Stimulated activated CD4-positive, alpha-beta T cell treated with anti-CD3 and anti-CD28 coated beads, Interleukin-2, amount 100 ng/mL, for 48 hours (primary cell): ENCODE measurements around the gene MVB12B.
A peak's percentile ranks its signal among the peaks of the same experiment; 100 is the strongest.
"Not testable (repeated sequence)": the region's sequence is repeated elsewhere in the genome, so short reads cannot be mapped to it uniquely, and the experiment has no call there.

Experiments used
- DNase-seq, 2 donors: peaks; one replicate each; pipeline ENCODE4 v3.0.0-alpha.2; 2020

MVB12B gene

DNA sequence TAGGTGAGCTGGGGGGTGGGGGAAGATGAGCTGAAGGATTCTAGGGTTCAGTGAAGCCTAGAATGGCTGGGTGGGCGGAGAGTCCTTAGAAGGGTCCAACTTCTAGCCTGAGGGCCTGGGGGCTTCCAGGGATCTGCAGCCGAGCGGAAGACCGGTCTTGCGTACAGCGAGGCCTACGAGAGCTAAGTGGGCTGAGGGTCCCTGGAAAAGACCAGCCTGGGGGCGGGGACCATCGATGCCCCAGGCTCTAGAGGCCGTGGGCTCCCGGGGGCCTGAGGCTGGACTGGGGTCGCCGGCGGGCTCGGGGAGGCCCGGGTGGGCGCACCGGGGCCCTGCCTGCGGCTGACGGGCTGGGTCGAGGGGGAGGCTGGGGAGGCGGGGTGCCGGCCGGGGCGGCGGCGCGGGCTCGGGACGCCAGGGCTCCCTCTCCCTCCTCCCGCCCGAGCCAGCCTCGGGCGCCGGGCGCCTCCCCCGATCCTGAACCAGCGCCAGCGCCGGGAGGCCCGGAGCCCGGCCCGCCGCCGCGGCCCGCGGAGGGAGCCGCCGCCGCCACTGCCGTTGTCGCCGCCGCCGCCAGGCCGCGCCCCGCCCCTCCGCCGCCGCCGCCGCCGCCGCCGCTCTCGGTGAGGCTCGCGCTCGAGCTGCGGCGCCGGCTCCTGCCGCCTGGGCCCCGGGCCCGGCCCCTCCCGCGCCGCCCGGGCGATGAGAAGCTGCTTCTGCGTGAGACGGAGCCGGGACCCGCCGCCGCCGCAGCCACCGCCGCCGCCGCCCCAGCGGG lies at the start of gene MVB12B:
Gene MVB12B, plus strand, starts transcription at position 602 of the 778 bp plus-strand sequence. Its CDS starts 101 bp downstream, at position 703.
- DNase-seq, result peak; percentile 32 to 42

DNA sequence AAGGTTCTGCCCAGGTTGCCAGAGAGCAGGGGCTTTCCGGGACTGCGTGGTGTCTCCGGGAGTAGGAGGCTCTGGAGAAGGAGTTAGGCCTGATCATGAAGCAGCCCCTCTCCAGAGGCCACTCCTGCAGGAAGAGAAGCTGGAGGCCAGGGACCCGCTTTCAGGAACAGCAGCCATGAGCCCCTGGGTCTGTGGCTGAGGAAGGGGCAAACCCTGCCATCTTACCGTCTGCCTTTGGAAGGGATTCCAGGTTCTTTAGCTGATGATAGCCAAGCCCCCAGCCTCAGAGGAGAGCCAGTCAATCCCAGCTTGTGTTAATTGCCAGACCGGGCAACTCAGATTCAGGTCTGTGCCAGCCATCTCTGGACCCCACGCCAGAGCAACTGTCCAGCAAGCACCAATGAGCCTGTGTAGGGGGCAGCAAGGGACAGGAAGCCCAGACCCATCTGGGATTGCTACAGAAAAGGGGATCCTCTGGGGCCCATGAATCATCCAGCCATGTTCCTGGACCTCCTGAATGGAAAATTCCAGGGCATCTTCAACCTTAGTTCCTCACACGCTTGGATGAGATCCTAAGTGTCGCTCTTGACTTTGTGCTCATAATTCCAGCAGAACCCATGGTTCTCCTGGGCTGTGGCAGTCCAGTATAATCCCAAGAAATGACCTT lies 42.7 kb upstream of the MVB12B start:
- no peak for DNase-seq

DNA sequence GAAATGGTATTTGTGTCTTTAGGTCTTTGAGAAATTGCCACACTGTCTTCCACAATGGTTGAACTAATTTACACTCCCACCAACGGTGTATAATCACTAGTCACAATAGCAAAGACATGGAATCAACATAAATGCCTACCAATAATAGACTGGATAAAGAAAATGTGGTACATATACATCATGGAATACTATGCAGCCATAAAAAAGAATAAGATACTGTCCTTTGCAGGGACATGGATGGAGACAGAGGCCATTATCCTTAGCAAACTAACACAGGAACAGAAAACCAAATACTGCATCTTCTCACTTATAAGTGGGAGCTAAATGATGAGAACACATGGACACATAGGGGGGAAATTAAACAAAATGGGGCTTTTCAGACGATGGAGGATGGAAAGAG lies 41.0 kb upstream of the MVB12B start:
- DNase-seq, result not testable (repeated sequence)

DNA sequence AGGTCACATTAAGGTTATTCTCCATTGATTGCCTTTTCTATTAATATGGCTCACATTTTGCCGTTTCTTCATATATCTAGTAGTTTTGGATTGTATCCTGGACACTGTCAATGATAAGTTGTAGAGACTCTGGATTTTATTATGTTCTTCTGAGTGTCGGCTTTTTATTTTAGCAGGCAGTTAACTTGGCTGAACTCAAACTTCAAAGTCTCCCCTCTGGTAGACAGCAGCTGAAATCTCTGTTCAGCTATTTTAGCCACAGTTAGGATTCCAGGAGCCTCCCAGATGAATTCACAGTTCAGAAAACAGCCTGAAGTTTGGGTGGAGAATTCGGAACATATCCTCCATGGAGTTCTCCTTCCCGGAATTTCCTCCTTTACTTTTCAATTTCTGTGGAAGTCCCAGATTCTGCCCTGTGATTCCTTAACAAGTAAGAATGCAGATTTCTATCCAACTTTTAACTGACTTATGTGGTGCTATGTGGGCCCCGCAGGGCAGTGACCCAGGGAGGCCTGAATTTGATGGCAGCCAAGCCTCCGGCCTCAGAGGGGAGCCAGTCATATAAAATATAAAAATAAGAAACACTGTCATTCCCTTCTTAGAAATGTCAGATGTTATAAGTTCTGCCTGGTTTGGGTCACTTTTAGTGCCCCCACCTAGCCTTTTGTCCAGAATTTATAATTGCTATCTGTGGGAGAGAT lies 39.3 kb upstream of the MVB12B start:
- no peak for DNase-seq

- no peak for DNase-seq
Observed at GRCh38 chr9:126290871-126291270, 35.8 kb upstream of the MVB12B start.

DNA sequence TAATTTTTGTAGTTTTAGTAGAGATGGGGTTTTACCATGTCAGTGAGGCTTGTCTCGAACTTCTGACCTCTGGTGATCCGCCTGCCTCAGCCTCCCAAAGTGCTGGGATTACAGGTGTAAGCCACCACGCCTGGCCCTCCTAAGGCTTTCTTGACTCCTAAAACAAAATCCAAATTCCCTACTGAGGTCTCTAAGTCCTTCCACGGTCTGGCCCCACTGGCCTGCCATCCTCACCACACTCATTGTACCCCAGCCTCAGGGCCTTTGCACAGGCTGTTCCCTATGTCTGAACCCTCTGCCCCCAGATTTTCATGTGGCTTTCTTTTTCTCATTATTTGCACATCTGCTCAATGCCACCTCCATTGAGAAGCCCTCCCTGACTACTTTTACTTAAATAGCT lies 34.7 kb upstream of the MVB12B start:
- DNase-seq, result no peak

DNA sequence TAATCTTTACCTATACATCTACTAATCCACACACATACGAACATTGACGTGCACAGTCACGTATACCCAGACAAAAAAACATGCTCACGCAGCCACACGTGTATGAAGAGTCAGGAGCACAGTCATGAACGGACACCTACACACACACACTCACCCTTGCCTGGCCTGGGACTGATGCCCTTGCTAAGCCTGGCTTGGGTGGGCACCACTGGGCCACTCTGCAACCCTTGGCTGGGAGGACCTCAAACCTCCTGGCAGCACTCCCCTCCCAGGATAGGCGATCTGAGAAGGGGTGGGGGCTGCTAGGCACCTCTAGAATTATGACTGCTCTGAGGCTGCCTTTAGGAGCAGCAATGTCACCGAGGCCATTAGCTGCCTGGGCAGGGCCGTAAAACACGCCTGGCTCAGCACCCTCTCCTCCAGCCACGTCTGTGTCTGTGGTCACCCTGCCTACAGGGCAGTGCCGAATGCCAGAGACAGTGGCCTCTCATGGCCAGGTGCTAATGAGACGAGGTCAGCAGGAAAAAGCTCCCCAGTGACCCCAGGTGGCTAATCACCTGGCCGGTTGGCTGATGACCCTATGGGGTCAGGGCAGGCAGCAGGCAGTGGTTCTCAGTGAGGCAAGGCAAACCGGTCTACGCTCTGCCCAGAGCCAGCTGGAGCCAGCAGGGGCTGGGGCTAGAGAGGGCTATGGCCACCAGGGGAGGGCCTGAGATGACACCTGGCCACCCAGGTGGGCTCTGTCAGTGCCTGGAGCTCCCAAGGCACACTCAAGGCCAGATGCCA lies 33.7 kb upstream of the MVB12B start:
- DNase-seq, result no peak

DNA sequence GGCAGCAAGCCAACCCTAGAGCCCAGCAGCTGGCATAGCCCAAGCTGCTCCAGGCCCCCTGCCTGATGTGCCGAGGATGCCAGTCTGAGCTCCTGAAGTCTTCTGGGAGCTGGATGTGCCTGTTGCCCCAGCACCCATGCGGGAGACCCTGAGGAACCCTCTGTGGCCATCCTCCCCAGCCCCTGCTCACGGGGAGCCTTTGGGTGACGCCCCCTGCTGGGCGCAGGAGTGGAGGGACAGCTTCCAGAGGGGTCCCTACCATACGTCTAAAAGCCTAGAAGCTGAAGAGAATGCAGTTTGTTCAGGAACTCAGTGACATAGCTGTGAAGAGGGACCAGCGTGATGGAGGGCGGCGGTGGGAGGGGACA lies 33.1 kb upstream of the MVB12B start:
- DNase-seq, result no peak

DNA sequence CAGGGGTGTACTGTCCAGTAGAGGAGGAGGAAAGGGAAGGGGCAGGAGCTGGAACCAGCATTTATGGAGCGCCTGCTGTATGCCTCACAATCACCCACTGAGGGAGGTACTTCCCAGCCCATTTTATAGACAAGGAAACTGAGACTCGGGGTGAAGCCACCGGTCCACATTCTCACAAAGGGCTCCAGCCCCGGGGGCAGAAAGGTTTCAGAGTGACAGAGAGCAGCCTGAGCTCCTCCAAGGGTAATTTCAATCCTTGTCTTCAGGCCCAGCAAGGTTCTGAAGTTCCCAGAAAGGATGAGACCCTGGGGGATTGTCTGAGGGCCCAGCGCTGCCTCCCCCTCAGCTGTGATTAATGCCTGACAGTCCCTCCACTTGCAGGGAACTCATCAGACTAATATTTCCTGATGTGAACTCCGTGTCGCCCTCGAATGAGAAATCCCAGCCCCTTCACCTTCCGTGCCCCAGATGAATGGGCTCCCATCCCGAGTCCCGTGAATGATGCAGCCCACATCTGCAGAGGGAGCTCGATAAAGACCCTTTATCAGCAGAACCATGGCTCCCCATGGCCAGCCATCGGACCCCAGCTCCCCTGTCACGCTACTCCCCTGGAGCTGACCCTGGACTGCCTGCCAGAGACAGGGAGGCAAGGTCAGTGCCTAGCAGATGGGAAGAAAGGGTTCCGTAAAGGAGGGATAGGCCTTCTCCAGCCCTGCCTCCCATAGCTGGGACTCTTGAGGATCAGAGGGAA lies 32.1 kb upstream of the MVB12B start:
- no peak for DNase-seq

- no peak for DNase-seq
Observed at GRCh38 chr9:126295082-126295477, 31.5 kb upstream of the MVB12B start.

- DNase-seq, result no peak
Observed at GRCh38 chr9:126295516-126295915, 31.1 kb upstream of the MVB12B start.

DNA sequence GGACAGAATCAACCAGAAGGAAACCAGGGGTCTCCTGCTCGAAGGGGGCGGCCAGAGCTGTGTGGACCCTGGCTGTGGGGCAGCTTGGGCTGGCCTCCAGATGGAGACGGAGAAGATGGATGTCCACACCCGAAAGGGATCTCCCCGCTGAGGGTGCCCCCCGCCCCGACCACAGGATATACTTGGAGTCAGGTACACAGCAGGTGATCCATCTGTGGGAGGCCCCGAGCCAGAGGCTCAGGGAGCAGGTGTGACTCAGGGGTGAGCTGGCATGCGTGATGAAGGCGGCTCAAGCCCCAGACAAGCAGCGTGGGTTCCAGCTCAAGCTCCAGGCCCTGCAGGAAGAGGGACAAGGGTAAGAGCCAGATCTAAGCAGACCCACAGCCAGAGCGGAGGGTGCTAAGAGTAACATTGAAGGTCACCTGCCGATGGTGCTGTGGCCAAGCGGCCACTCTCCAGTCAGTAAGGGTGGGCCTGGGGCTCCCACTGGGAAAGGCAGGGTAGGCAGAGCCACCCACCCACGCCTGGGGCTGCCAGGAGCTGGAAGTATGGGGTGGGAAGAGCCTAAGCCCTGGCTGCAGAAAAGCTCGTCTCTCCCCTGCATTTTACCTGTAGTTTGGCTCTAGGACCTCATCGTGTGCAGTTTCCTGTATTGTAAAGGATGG lies 30.6 kb upstream of the MVB12B start:
- DNase-seq, result no peak

DNA sequence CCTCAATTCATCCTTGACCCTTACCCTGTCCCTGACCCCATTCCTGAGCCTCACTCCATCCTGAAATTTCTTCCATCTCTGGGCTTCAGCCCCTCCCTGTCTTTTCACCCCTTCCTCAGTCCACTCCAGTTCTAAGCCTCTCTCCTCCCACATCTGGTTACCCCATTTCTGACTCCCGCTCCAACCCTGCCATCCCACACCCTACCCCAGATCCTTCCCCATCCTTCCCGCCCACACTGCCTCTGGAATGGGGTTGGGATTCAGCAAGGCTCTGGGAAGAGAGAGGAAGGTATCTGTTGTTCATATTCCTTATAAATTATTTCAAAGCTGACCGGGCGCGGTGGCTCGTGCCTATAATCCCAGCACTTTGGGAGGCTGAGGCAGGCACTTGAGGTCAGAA lies 29.9 kb upstream of the MVB12B start:
- no peak for DNase-seq

DNA sequence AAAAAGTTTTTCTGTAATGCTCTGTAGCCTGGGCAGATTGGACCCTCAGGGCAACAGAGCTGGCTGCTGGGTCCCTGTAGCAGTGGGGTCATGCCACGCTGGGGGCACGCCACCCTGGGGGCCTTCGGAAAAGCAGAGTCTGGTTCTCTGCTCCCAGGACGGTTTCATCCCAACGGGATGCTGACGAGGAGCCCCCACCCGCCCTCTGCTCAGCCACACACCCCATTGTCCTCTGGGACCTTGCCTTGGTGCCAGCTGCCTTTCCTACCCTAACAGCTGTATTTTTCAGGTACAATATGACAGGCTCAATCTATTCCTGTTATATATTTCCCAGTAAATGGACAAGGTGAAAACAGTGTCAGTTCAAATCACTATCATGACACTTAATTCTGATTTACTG lies 29.0 kb upstream of the MVB12B start:
- no peak for DNase-seq

GRCh38 chr9:126298063-126298801 lies 28.4 kb upstream of the MVB12B start:
- DNase-seq, result no peak

- DNase-seq, result no peak
Observed at GRCh38 chr9:126299706-126300276, 26.8 kb upstream of the MVB12B start.

- no peak for DNase-seq
Observed at GRCh38 chr9:126301196-126301595, 25.4 kb upstream of the MVB12B start.

- DNase-seq, result peak; percentile 11 to 16
Observed at GRCh38 chr9:126301985-126302603, 24.5 kb upstream of the MVB12B start.

GRCh38 chr9:126302730-126303129 lies 23.9 kb upstream of the MVB12B start:
- DNase-seq, result no peak

- DNase-seq, result no peak
Observed at GRCh38 chr9:126303488-126303887, 23.1 kb upstream of the MVB12B start.
